Measurements from ENCODE around the gene LMCD1. TPM values are rescaled to one million over a fixed set of nuclear protein-coding genes. Genes with fewer than 3 reads are reported as not detected.

LMCD1 gene
- total and polyA plus RNA-seq, 12 donors, result 18.6 to 459 (median 45.7) TPM

DNA sequence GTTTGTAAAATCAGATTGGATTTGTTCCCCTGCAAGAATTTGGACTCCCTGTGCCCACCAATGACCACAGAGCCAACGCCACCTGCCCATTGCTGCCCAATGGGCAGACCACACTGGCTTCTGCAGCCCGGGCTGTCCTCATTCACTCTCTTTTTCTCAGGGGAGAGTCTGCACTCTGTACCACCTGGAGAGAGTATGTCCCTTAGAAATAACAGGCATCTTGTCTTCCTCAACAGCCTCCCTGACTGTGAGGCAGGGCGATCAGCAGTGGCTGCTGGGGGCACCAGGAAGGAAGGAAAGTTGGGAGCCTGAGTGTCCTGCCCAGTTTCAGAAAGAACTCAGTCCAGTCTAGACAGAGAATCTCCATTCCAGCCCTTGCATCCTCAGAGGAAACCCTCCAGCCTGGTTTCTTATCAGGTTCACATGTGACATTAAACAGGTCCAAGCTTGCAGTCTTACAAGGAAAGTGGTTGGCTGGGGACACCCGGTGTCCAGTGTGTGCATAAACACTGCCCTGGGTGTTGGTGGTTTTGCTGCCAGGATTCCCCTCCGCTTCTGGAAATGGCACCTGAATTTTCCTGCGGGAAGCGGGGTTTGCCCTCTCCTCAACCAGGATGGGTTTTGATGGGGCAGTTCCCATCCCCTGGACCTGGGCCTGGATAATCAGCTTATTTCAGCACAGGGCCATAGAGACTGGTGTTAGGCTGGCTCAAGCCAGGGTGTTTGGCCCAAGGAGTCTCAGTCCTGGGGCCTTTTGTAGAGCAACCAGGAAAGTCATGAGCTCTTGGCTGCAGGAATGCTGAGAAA, 105.8 kb downstream of the LMCD1 start:
- H3K4me3 ChIP-seq, result no peak overlapping the region
- peak; percentile 94 to 99 (median 97) for ATAC-seq
- no peaks in the 10 kb centered on the region for H3K27me3 ChIP-seq
- intact Hi-C loops (cut with DNase I), result loop anchor here (1.0 to 10.0 kb wide), 9 partner anchors 123 to 283 kb away; no protein-coding TSS in a partner anchor
- TF ChIP-seq, protein P1, sequence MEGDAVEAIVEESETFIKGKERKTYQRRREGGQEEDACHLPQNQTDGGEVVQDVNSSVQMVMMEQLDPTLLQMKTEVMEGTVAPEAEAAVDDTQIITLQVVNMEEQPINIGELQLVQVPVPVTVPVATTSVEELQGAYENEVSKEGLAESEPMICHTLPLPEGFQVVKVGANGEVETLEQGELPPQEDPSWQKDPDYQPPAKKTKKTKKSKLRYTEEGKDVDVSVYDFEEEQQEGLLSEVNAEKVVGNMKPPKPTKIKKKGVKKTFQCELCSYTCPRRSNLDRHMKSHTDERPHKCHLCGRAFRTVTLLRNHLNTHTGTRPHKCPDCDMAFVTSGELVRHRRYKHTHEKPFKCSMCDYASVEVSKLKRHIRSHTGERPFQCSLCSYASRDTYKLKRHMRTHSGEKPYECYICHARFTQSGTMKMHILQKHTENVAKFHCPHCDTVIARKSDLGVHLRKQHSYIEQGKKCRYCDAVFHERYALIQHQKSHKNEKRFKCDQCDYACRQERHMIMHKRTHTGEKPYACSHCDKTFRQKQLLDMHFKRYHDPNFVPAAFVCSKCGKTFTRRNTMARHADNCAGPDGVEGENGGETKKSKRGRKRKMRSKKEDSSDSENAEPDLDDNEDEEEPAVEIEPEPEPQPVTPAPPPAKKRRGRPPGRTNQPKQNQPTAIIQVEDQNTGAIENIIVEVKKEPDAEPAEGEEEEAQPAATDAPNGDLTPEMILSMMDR (IDR thresholded peaks at IDR 0.05), result peak; percentile 61 to 88 (median 79)
- H3K9me3 ChIP-seq, result no peaks in the 10 kb centered on the region
- 25 to 26% methylated on average over 7 of the region's 7 CpGs for WGBS, 2 donors
- no peaks in the 10 kb centered on the region for H3K36me3 ChIP-seq
- DNase-seq, result peak; percentile 64 to 80
- peak overlapping the region in 1 of 10 donors; percentile 59 for H3K27ac ChIP-seq
- H3K4me1 ChIP-seq, result peaks cover 11 to 28% (median 17%) of the 10 kb centered on the region in 9 donors

DNA sequence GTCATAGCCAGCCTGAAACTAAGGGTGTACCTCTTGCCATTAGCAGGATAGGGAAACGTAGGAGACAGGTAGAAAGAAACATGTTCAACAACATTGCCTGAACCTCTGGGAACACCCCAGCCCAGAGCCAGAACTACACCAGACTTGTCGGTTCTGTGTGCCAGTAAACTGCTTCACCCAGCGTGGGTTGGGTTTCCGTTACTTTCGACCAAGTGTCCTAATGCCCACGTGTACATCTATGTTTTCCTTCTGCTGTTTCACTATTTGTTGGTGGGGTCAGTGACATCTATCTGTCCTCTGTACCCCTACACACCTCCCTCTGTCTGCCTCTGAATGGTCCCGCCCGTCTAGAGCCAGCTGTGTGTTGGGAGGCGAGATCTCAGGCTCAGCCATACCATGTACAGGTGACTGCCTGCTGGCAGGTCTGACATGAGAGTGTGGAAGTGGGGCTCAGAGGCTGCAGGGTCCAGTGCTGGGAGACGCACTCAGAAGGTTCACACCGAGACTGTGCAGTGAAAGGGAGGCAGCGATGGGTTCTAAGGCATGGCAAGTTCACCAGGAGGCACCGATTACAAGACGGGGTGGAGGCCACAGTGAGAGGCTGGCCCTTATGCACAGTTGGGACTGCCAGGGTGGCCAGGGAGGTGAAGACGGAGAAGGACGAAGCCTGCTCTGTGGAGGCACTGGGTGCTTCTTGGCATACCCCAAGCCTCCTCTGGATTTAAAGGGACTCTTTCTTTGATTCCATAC, 106.6 kb downstream of the LMCD1 start:
- no peak for ATAC-seq
- H3K4me3 ChIP-seq, result no peak overlapping the region
- WGBS, 2 donors, result 92 to 94% methylated on average over 16 of the region's 16 CpGs
- peaks cover 11 to 22% (median 17%) of the 10 kb centered on the region in 9 donors for H3K4me1 ChIP-seq
- H3K36me3 ChIP-seq, result no peaks in the 10 kb centered on the region
- no peak for DNase-seq
- intact Hi-C loops (cut with DNase I), result loop anchor here in 5 of 10 donors (2.0 to 10.0 kb wide), 5 partner anchors 123 to 283 kb away; no protein-coding TSS in a partner anchor
- H3K27ac ChIP-seq, result no peak overlapping the region
- no peaks in the 10 kb centered on the region for H3K9me3 ChIP-seq
- TF ChIP-seq, protein P1 (IDR thresholded peaks at IDR 0.05), result no peak
- H3K27me3 ChIP-seq, result no peaks in the 10 kb centered on the region

DNA sequence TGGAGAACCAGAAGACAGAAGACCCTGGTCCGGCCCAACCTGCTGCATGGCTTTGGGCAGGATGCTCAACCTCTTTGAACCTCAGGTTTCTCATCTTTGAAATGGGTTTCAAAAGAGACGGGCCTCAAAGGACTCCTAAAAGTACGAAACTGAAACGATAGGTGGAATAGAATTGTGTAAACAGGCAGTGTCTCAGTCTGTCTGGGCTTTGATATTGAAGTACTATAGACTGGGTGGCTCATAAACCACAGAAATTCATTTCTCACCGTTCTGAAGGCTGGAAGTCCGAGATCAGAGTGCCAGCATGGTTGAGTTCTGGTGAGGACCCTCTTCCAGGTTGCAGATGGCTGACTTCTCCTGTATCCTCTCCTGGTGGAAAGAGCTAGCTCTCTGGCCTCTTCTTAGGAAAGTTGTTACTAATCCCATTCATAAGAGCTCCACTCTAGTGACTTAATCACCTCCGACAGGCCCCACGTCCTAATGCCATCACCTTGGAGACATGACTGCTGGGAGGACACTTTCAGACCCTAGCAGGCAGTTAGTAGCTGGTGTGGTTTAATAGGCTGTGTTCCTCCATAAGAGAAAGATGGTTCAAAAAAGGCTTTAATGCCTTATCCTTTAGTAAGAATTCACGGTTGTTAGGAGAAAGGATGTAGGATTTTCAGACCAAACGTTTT, 107.3 kb downstream of the LMCD1 start:
- H3K27ac ChIP-seq, result no peak overlapping the region
- ATAC-seq (no peak), DNase-seq (no peak)
- intact Hi-C loops (cut with DNase I), result loop anchor here in 5 of 10 donors (2.0 to 10.0 kb wide), 5 partner anchors 124 to 284 kb away; no protein-coding TSS in a partner anchor
- H3K4me3 ChIP-seq, result no peak overlapping the region
- H3K9me3 ChIP-seq, result no peaks in the 10 kb centered on the region
- no peaks in the 10 kb centered on the region for H3K27me3 ChIP-seq
- no peaks in the 10 kb centered on the region for H3K36me3 ChIP-seq
- WGBS, 2 donors, result 89 to 91% methylated on average over 10 of the region's 10 CpGs
- H3K4me1 ChIP-seq, result peaks cover 9 to 18% (median 14%) of the 10 kb centered on the region in 9 donors
- TF ChIP-seq, protein P1 (IDR thresholded peaks at IDR 0.05), result no peak

DNA sequence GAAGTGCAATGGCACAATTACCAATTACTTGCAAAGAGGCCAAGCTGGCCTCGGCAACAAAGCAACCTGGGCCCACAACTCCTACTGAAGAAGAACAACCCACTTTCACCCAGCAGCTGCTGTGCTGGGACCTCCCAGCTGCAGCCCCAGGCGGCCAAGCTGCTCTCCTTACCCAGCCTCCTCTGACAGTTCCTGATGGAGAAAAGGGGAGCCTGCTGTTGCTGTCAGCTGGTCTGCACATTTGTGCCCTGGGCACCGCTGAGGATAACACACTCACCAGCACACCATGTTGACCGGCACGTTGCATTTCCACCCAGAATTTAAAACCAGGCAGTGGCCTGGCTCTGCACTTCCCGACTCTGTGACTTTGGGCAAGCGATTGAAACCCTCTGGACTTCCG, 109.3 kb downstream of the LMCD1 start:
- ATAC-seq, result no peak
- Histone ChIP-seq H3K27ac (no peak overlapping the region), H3K9me3 (no peaks in the 10 kb centered on the region), H3K4me1 (peaks cover 9 to 18% (median 14%) of the 10 kb centered on the region in 9 donors), H3K4me3 (no peak overlapping the region), H3K27me3 (no peaks in the 10 kb centered on the region), H3K36me3 (no peaks in the 10 kb centered on the region)
- WGBS, 2 donors, result 91 to 94% methylated on average over 8 of the region's 8 CpGs
- DNase-seq, result no peak
- intact Hi-C loops (cut with DNase I), result no loop called here
- TF ChIP-seq, protein P1 (IDR thresholded peaks at IDR 0.05), result no peak

Data from heart right ventricle (tissue), 16 donors.